IMR-90 (cell line): ENCODE results near the gene PLCB4. TPM values are rescaled to one million over a fixed set of nuclear protein-coding genes. Genes with fewer than 3 reads are reported as not detected.

Source experiments
- ATAC-seq: fragments of 200-7000 bp; cut with Tn5 transposase; 2 replicates; pipeline ENCODE4 v1.9.1; 2020; ENCODE audit warnings: low read depth, mild to moderate bottlenecking, moderate library complexity
- BruUV-seq: library from RNA; stranded (reverse); fragments of 400-500 nt; replicated peaks from 2 replicates; lab custom pipeline; 2021; lab: Mats Ljungman, UMichigan
- CTCF ChIA-PET: fragments of 300-600 bp; formaldehyde crosslinking; extraction: SDS; loops from one replicate; lab custom pipeline; 2021; ENCODE audit warnings: antibody characterized with exemption; lab: Yijun Ruan, JAX
- POLR2A ChIA-PET: fragments of 300-600 bp; sonication (Branson Sonifier 250); formaldehyde crosslinking; loops from one replicate; lab custom pipeline; 2022; ENCODE audit warnings: antibody characterized with exemption; ENCODE audit not compliant: unreplicated experiment; lab: Charles Lee
- DNase-seq: peaks from one replicate; pipeline ENCODE4 v3.0.0; 2013
- H2AFZ ChIP-seq: replicated peaks from 2 replicates; pipeline ENCODE3; 2013; ENCODE audit warnings: low read length, mild to moderate bottlenecking; ENCODE audit not compliant: poor library complexity
- H2AK5ac ChIP-seq: 2 replicates; pipeline ENCODE4 v1.6.1; 2013; ENCODE audit warnings: low read depth, low read length, inconsistent platforms
- H2AK9ac ChIP-seq: replicated peaks from 2 replicates; pipeline ENCODE3; 2013; ENCODE audit warnings: mild to moderate bottlenecking, low read depth, low read length, moderate library complexity; ENCODE audit not compliant: poor library complexity
- H2BK120ac ChIP-seq: 2 replicates; pipeline ENCODE4 v1.6.1; 2013; ENCODE audit warnings: low read depth, low read length, inconsistent platforms
- H2BK15ac ChIP-seq: 3 replicates; pipeline ENCODE4 v1.6.1; 2013; ENCODE audit warnings: low read depth, low read length, inconsistent platforms
- H2BK20ac ChIP-seq: 2 replicates; pipeline ENCODE4 v1.6.1; 2013; ENCODE audit warnings: low read depth, mild to moderate bottlenecking, inconsistent platforms, low read length, moderate library complexity
- H2BK5ac ChIP-seq: 2 replicates; pipeline ENCODE4 v1.6.1; 2013; ENCODE audit warnings: mild to moderate bottlenecking, low read depth, low read length, inconsistent platforms; ENCODE audit not compliant: poor library complexity, severe bottlenecking
- H3K14ac ChIP-seq: replicated peaks from 2 replicates; pipeline ENCODE4 v1.6.1; 2013; ENCODE audit warnings: low read depth, low read length, inconsistent platforms
- H3K18ac ChIP-seq: 2 replicates; pipeline ENCODE4 v1.6.1; 2013; ENCODE audit warnings: low read depth, low read length, control low read depth
- H3K23ac ChIP-seq: 2 replicates; pipeline ENCODE4 v1.6.1; 2013; ENCODE audit warnings: low read depth, low read length, inconsistent platforms
- H3K27ac ChIP-seq: 2 replicates; pipeline ENCODE4 v1.5.1; 2013; ENCODE audit warnings: mild to moderate bottlenecking, control low read depth, low read length; ENCODE audit not compliant: insufficient read depth
- H3K27me3 ChIP-seq: 2 replicates; pipeline ENCODE4 v1.6.1; 2013; ENCODE audit warnings: low read length; ENCODE audit not compliant: control insufficient read depth, insufficient read depth
- H3K36me3 ChIP-seq: 2 replicates; pipeline ENCODE4 v1.6.1; 2013; ENCODE audit warnings: low read length, mixed read lengths; ENCODE audit not compliant: control insufficient read depth, insufficient read depth
- H3K4ac ChIP-seq: 2 replicates; pipeline ENCODE4 v1.6.1; 2013; ENCODE audit warnings: low read depth, low read length, inconsistent platforms
- H3K4me1 ChIP-seq: 2 replicates; pipeline ENCODE4 v1.6.1; 2013; ENCODE audit warnings: low read length, mixed read lengths; ENCODE audit not compliant: control insufficient read depth, insufficient read depth
- H3K4me2 ChIP-seq: 2 replicates; pipeline ENCODE4 v1.6.1; 2013; ENCODE audit warnings: low read depth, mild to moderate bottlenecking, control low read depth, low read length, moderate library complexity
- H3K4me3 ChIP-seq: 2 replicates; pipeline ENCODE4 v1.5.1; 2013; ENCODE audit warnings: low read depth, mild to moderate bottlenecking, control low read depth, low read length, moderate library complexity; ENCODE audit not compliant: insufficient read depth
- H3K56ac ChIP-seq: 2 replicates; pipeline ENCODE4 v1.6.1; 2013; ENCODE audit warnings: low read length, inconsistent platforms; ENCODE audit not compliant: insufficient read depth; ENCODE audit errors: extremely low read depth
- H3K79me1 ChIP-seq, 2 experiments: 2 replicates each; pipeline ENCODE4 v1.6.1; 2013; ENCODE audit warnings: low read length in 2 of 2, inconsistent platforms in 1 of 2, low read depth in 1 of 2
- H3K9ac ChIP-seq: 2 replicates; pipeline ENCODE4 v1.6.1; 2013; ENCODE audit warnings: low read depth, low read length, control low read depth
- H3K9me1 ChIP-seq: 2 replicates; pipeline ENCODE4 v1.6.1; 2013; ENCODE audit warnings: low read length, inconsistent platforms; ENCODE audit not compliant: insufficient read depth
- H3K9me3 ChIP-seq: 2 replicates; pipeline ENCODE4 v1.6.1; 2013; ENCODE audit warnings: low read length; ENCODE audit not compliant: control insufficient read depth, insufficient read depth
- H4K20me1 ChIP-seq: 2 replicates; pipeline ENCODE4 v1.6.1; 2013; ENCODE audit warnings: low read length, inconsistent platforms; ENCODE audit not compliant: insufficient read depth
- H4K5ac ChIP-seq: 2 replicates; pipeline ENCODE4 v1.6.1; 2013; ENCODE audit warnings: mild to moderate bottlenecking, low read depth, low read length, control low read depth
- H4K8ac ChIP-seq, 2 experiments: 2 replicates each; pipeline ENCODE4 v1.6.1; 2013; ENCODE audit warnings: low read depth in 2 of 2, low read length in 2 of 2, control low read depth in 1 of 2, inconsistent platforms in 1 of 2
- H4K91ac ChIP-seq: 2 replicates; pipeline ENCODE4 v1.6.1; 2013; ENCODE audit warnings: low read depth, low read length, inconsistent platforms; ENCODE audit not compliant: insufficient read depth
- BHLHE40 ChIP-seq: fragments of 150-350 bp; IDR thresholded peaks from 2 replicates; pipeline ENCODE4 v1.6.1; 2016; ENCODE audit warnings: mild to moderate bottlenecking, low read depth, low read length
- FOS ChIP-seq: fragments of 150-350 bp; IDR thresholded peaks from 2 replicates; pipeline ENCODE4 v1.6.1; 2016; ENCODE audit warnings: low read depth, low read length
- MAZ ChIP-seq: IDR thresholded peaks from 2 replicates; pipeline ENCODE4 v1.6.1; 2012; ENCODE audit warnings: low read depth, mild to moderate bottlenecking, low read length, improper control_type of control experiment, moderate library complexity, borderline replicate concordance
- POLR2A ChIP-seq: IDR thresholded peaks from 2 replicates; pipeline ENCODE4 v1.6.1; 2012; ENCODE audit warnings: mild to moderate bottlenecking, low read depth, low read length
- RCOR1 ChIP-seq: IDR thresholded peaks from 2 replicates; pipeline ENCODE4 v1.6.1; 2012; ENCODE audit warnings: mild to moderate bottlenecking, low read length, improper control_type of control experiment; ENCODE audit not compliant: insufficient replicate concordance
- RFX5 ChIP-seq: IDR thresholded peaks from 2 replicates; pipeline ENCODE4 v1.8.0; 2012; ENCODE audit warnings: low read depth, mild to moderate bottlenecking, low read length, moderate library complexity
- SMC3 ChIP-seq: fragments of 150-350 bp; IDR thresholded peaks from 2 replicates; pipeline ENCODE4 v1.6.1; 2016; ENCODE audit warnings: low read depth, mild to moderate bottlenecking, antibody characterized with exemption, low read length, moderate library complexity
- WGBS, 2 experiments: methylation state at CpG; one replicate each; pipeline versions ENCODE4 v1.1.5 to v1.1.7; 2013; ENCODE audit warnings: missing lambda C conversion rate in 2 of 2; ENCODE audit not compliant: insufficient read length in 1 of 2; ENCODE audit errors: extremely low coverage in 2 of 2; 5-methylcytosine and 5-hydroxymethylcytosine counted together
- dilution Hi-C: fragments of 300-500 bp; cut with HindIII; formaldehyde crosslinking; loops from one replicate; pipeline ENCODE4 v1.14.3; 2018; ENCODE audit warnings: low sequenced_read_pairs; ENCODE audit not compliant: unreplicated experiment
- in situ Hi-C: fragments of 300-500 bp; cut with MboI; formaldehyde crosslinking; loops from 3 replicates; pipeline ENCODE4 v1.14.3; 2019; ENCODE audit warnings: low sequenced_read_pairs, inconsistent platforms, mixed read lengths
- intact Hi-C: fragments of 100-400 bp; cut with micrococcal nuclease; formaldehyde crosslinking; loops from 2 replicates; pipeline ENCODE4 v1.10.0; 2022
- polyA plus RNA-seq, 3 experiments: library from polyadenylated mRNA; depleted of rRNA; stranded (reverse); fragments of >200 nt; gene quantifications; 2 replicates each; pipeline ENCODE4 v1.2.3, GENCODE V29; 2012; ENCODE audit warnings: low replicate concordance in 1 of 3
- total RNA-seq: library from RNA; depleted of rRNA; stranded (reverse); fragments of >200 nt; gene quantifications from 2 replicates; pipeline ENCODE4 v1.2.3, GENCODE V29; 2012
- TF ChIP-seq, protein P1 (sequence below): fragments of 150-350 bp; IDR thresholded peaks from 2 replicates; pipeline ENCODE4 v1.6.1; 2016; ENCODE audit warnings: low read depth, mild to moderate bottlenecking, low read length, moderate library complexity, borderline replicate concordance
- TF ChIP-seq, protein P2 (sequence below): fragments of 150-350 bp; IDR thresholded peaks from 2 replicates; pipeline ENCODE4 v1.6.1; 2017; ENCODE audit warnings: mild to moderate bottlenecking, antibody characterized with exemption, low read length, low read depth

Gene PLCB4
- total and polyA plus RNA-seq, 2 of the 4 experiments (the other 2 are of a cell fraction): 12.5 to 24.0 TPM

DNA sequence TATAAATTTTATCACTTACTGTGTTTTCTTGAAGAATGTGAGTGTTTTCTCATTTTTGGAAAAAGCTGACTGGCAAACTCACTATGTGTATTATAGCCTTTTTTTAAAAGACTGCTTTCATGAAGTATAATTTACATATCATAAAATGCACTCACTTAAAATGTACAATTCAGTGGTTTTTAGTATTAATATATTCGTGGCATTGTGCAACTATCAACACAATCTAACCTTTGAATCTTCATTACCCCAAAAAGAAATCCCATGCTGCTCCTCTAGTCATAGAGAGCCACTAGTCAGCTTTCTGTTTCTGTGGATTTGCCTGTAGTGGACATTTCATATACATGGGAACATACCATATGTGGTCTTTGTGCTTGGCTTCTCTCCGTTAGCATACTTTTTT is 143.8 kb downstream of the PLCB4 start:
- H2BK120ac ChIP-seq: no peak overlapping the region
- no peak overlapping the region for H3K18ac ChIP-seq
- no peak overlapping the region for H2BK5ac ChIP-seq
- H3K4me1 ChIP-seq: peaks cover 7% of the 10 kb centered on the region
- no peak overlapping the region for H3K4ac ChIP-seq
- intact Hi-C loops: no loop called here
- H3K27ac ChIP-seq: no peak overlapping the region
- TF ChIP-seq POLR2A (no peak), RCOR1 (no peak), FOS (no peak), BHLHE40 (no peak), MAZ (no peak), SMC3 (no peak), RFX5 (no peak)
- TF ChIP-seq, protein P1, sequence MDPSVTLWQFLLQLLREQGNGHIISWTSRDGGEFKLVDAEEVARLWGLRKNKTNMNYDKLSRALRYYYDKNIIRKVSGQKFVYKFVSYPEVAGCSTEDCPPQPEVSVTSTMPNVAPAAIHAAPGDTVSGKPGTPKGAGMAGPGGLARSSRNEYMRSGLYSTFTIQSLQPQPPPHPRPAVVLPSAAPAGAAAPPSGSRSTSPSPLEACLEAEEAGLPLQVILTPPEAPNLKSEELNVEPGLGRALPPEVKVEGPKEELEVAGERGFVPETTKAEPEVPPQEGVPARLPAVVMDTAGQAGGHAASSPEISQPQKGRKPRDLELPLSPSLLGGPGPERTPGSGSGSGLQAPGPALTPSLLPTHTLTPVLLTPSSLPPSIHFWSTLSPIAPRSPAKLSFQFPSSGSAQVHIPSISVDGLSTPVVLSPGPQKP: no peak
- TF ChIP-seq, protein P2, sequence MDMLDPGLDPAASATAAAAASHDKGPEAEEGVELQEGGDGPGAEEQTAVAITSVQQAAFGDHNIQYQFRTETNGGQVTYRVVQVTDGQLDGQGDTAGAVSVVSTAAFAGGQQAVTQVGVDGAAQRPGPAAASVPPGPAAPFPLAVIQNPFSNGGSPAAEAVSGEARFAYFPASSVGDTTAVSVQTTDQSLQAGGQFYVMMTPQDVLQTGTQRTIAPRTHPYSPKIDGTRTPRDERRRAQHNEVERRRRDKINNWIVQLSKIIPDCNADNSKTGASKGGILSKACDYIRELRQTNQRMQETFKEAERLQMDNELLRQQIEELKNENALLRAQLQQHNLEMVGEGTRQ: no peak
- H3K27me3 ChIP-seq: no peaks in the 10 kb centered on the region
- in situ Hi-C loops: no loop called here
- no peak overlapping the region for H3K14ac ChIP-seq
- no peak overlapping the region for H2AK9ac ChIP-seq
- no peak overlapping the region for H2AFZ ChIP-seq
- H4K5ac ChIP-seq: no peak overlapping the region
- no peaks in the 10 kb centered on the region; the same call in 1 of the 2 replicates for H3K36me3 ChIP-seq
- no peak overlapping the region for H3K23ac ChIP-seq
- POLR2A ChIA-PET: no interaction called here
- CTCF ChIA-PET: no interaction called here
- peaks cover 37 to 65% of the 10 kb centered on the region in 2 experiments for H3K79me1 ChIP-seq
- WGBS, 2 experiments: no CpG with 5 or more reads among the region's 2 CpGs
- H4K8ac ChIP-seq: no peak overlapping the region
- peaks cover 9% of the 10 kb centered on the region for H3K9me1 ChIP-seq
- H3K56ac ChIP-seq: no peak overlapping the region
- ATAC-seq: no peak
- H2BK15ac ChIP-seq: no peak overlapping the region
- no peaks in the 10 kb centered on the region for H3K9me3 ChIP-seq
- H2AK5ac ChIP-seq: no peak overlapping the region
- H3K9ac ChIP-seq: no peak overlapping the region
- peaks cover 18% of the 10 kb centered on the region for H4K20me1 ChIP-seq
- dilution Hi-C loops: no loop called here
- no TSS peak for BruUV-seq
- no peak overlapping the region for H3K4me2 ChIP-seq
- no peak overlapping the region for H2BK20ac ChIP-seq
- no peak overlapping the region for H4K91ac ChIP-seq
- no peak overlapping the region for H3K4me3 ChIP-seq
- no peak for DNase-seq
